K562 (cell line): Measurements from ENCODE around the gene SLC34A1. TPM values are rescaled to one million over a fixed set of nuclear protein-coding genes. Genes with fewer than 3 reads are reported as not detected.

Source experiments
- ARNT ChIP-seq, 2 experiments: fragments of 450-650 bp; IDR thresholded peaks; 2 replicates each; pipeline ENCODE4 v1.6.1; 2016; ENCODE audit warnings: mild to moderate bottlenecking in 1 of 2
- ELF4 ChIP-seq: fragments of 450-650 bp; formaldehyde crosslinking; IDR thresholded peaks from 2 replicates; pipeline ENCODE4 v1.4.0; 2022; ENCODE audit warnings: missing genetic modification characterization
- FOSL1 ChIP-seq: fragments of 200-800 bp; sonication (Bioruptor generic); conservative IDR thresholded peaks from 2 replicates; pipeline ENCODE4 v1.6.1; 2016; ENCODE audit warnings: missing genetic modification characterization, missing compliant biosample characterization
- GABPA ChIP-seq: fragments of 200-800 bp; sonication (Bioruptor generic); conservative IDR thresholded peaks from 2 replicates; pipeline ENCODE4 v1.6.1; 2016; ENCODE audit warnings: low read depth, missing genetic modification characterization, missing compliant biosample characterization
- GABPB1 ChIP-seq: sonication (generic); formaldehyde crosslinking; IDR thresholded peaks from 2 replicates; pipeline ENCODE4 v1.8.0; 2022; ENCODE audit warnings: mild to moderate bottlenecking, missing genetic modification reagents
- GTF2A2 ChIP-seq: IDR thresholded peaks from 2 replicates; pipeline ENCODE4 v1.6.1; 2016; ENCODE audit warnings: mild to moderate bottlenecking, missing genetic modification characterization, missing compliant biosample characterization
- PHF21A ChIP-seq: fragments of 450-650 bp; IDR thresholded peaks from 2 replicates; pipeline ENCODE4 v1.6.1; 2017; ENCODE audit warnings: low read depth, borderline replicate concordance
- POLR2A ChIP-seq: fragments of 450-650 bp; conservative IDR thresholded peaks from 2 replicates; pipeline ENCODE4 v1.6.1; 2016
- POLR2H ChIP-seq: IDR thresholded peaks from 2 replicates; pipeline ENCODE4 v1.6.1; 2016; ENCODE audit warnings: missing genetic modification characterization, low read depth, mild to moderate bottlenecking, control low read depth, missing compliant biosample characterization, moderate library complexity
- RFX7 ChIP-seq: fragments of 250-450 bp; sonication (Bioruptor Pico); IDR thresholded peaks from 2 replicates; pipeline ENCODE4 v1.5.1; 2021; ENCODE audit warnings: mild to moderate bottlenecking
- RNF2 ChIP-seq: sonication (generic); IDR thresholded peaks from 2 replicates; pipeline ENCODE4 v1.6.1; 2016
- SAFB2 ChIP-seq: fragments of 200-400 bp; formaldehyde crosslinking; IDR thresholded peaks from 2 replicates; pipeline ENCODE4 v1.6.1; 2018; ENCODE audit warnings: borderline replicate concordance, low read length, low read depth, moderate library complexity; ENCODE audit not compliant: severe bottlenecking
- SIN3A ChIP-seq, 2 experiments: fragments of 150-350 bp in 1 of 2; IDR thresholded peaks; 2 replicates each; pipeline ENCODE4 v1.6.1; 2011 to 2016; ENCODE audit warnings: borderline replicate concordance in 2 of 2, low read depth in 2 of 2, low read length in 2 of 2, mild to moderate bottlenecking in 2 of 2, moderate library complexity in 2 of 2; ENCODE audit not compliant: control insufficient read depth in 1 of 2
- TAF9B ChIP-seq: fragments of 450-650 bp; IDR thresholded peaks from 2 replicates; pipeline ENCODE4 v1.6.1; 2018; ENCODE audit warnings: mild to moderate bottlenecking; ENCODE audit not compliant: partially characterized antibody
- XRCC3 ChIP-seq: fragments of 450-650 bp; IDR thresholded peaks from 2 replicates; pipeline ENCODE4 v1.6.1; 2017; ENCODE audit warnings: mild to moderate bottlenecking, moderate library complexity
- ZNF77 ChIP-seq: fragments of 250-450 bp; sonication (Bioruptor Pico); IDR thresholded peaks from 2 replicates; pipeline ENCODE4 v1.5.0; 2020
- polyA plus RNA-seq, 8 experiments: library from polyadenylated mRNA; depleted of rRNA in 4 of 8; stranded (reverse) in 5 of 8; unstranded in 3 of 8; fragments of >200 nt; fragmentation: Nextera tagmentation in 2 of 8; fragmentation: Illumina TruSeq in 1 of 8; extraction: Ambion mirVana in 2 of 8; extraction: Trizol in 1 of 8; gene quantifications; 2 replicates each; pipeline versions ENCODE4 v1.2.1 to v1.2.3, GENCODE V29; 2011 to 2014; ENCODE audit warnings: inconsistent platforms in 1 of 8, missing spikeins in 1 of 8
- total RNA-seq, 7 experiments: library from RNA; depleted of rRNA in 6 of 7; stranded (reverse); fragments of >200 nt in 6 of 7; fragmentation: Illumina TruSeq in 2 of 7; extraction: Trizol in 2 of 7; gene quantifications; 2 replicates each; pipeline versions ENCODE4 v1.2.1 to v1.2.3, GENCODE V29; 2011 to 2021; ENCODE audit warnings: low replicate concordance in 1 of 7
- TF ChIP-seq, protein P1 (sequence below): fragments of 450-650 bp; IDR thresholded peaks from 2 replicates; pipeline ENCODE4 v1.6.1; 2014; ENCODE audit warnings: low read depth, mild to moderate bottlenecking, moderate library complexity, borderline replicate concordance
- TF ChIP-seq, protein P2 (sequence below): fragments of 250-450 bp; sonication (Bioruptor Pico); IDR thresholded peaks from 2 replicates; pipeline ENCODE4 v1.5.0; 2022; ENCODE audit warnings: mild to moderate bottlenecking
- TF ChIP-seq, protein P3 (sequence below): sonication (generic); formaldehyde crosslinking; IDR thresholded peaks from 2 replicates; pipeline ENCODE4 v1.8.1; 2023; ENCODE audit warnings: mild to moderate bottlenecking, missing genetic modification reagents
- TF ChIP-seq, protein P4 (sequence below): fragments of 150-350 bp; IDR thresholded peaks from 2 replicates; pipeline ENCODE4 v1.6.1; 2014; ENCODE audit warnings: low read depth, mild to moderate bottlenecking, low read length, borderline replicate concordance

SLC34A1 gene
- total and polyA plus RNA-seq, 9 of the 15 experiments (the other 6 are each of a cell fraction or from before 2014, with no cell fraction given), result not detected

DNA sequence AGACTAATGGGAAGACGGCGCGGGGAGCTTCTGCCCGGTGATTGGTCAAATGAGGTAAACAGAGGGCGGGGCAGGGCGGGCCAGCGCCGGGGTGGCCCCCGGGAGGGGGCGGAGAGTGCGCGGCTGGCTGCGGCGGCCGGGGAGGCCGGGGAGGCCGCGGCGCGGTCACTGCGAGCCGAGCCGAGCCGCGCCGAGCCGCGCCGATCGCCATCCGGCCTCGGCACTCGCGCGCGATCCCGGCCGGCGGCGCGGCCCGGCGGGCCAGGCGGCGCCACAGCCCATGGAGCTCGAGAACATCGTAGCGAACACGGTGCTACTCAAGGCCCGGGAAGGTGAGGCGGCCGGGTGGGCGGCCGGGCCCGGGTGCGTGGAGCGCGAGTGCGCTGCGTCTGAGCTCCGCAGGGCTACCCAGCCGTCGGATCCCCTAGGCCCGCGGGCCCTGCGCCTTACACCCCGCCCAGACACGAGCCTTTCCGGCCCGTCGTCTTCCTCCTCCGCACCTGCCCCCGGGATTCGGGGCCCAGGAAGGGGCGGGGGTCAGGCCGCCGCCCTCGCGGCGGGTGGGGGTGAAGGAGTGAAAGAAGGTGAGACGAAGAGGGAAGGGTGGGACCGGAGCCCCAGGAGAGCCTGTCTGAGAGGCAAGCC is 42.5 kb downstream of the SLC34A1 start, which contains the start of gene GRK6 (continued):
- TF ChIP-seq, protein P1, sequence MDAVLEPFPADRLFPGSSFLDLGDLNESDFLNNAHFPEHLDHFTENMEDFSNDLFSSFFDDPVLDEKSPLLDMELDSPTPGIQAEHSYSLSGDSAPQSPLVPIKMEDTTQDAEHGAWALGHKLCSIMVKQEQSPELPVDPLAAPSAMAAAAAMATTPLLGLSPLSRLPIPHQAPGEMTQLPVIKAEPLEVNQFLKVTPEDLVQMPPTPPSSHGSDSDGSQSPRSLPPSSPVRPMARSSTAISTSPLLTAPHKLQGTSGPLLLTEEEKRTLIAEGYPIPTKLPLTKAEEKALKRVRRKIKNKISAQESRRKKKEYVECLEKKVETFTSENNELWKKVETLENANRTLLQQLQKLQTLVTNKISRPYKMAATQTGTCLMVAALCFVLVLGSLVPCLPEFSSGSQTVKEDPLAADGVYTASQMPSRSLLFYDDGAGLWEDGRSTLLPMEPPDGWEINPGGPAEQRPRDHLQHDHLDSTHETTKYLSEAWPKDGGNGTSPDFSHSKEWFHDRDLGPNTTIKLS, result no peak
- TF ChIP-seq RNF2 (0 out of 2 replicates have a peak, but pooled peaks have one; percentile 23), GTF2A2 (tag) (no peak), POLR2H (tag) (no peak; the same call in 1 of the 2 replicates), XRCC3 (no peak), ELF4 (CRISPR knock-in tag) (no peak), POLR2A (no peak), PHF21A (no peak), SIN3A (IDR thresholded peaks at IDR 0.05; ENCODE audit: borderline replicate concordance in 2 of 2, control insufficient read depth in 1 of 2, low read depth in 2 of 2, low read length in 2 of 2) (0 out of 4 replicates have a peak, but pooled peaks of 1 of the 2 experiments have one; percentile 50), ARNT (IDR thresholded peaks at IDR 0.05) (no peak), GABPB1 (no peak), FOSL1 (tag) (0 out of 2 replicates have a peak, but pooled peaks have one; percentile 16), RFX7 (CRISPR knock-in tag) (no peak), SAFB2 (no peak), ZNF77 (no peak), TAF9B (no peak), GABPA (tag) (no peak; the same call in 1 of the 2 replicates)
- TF ChIP-seq, protein P2, sequence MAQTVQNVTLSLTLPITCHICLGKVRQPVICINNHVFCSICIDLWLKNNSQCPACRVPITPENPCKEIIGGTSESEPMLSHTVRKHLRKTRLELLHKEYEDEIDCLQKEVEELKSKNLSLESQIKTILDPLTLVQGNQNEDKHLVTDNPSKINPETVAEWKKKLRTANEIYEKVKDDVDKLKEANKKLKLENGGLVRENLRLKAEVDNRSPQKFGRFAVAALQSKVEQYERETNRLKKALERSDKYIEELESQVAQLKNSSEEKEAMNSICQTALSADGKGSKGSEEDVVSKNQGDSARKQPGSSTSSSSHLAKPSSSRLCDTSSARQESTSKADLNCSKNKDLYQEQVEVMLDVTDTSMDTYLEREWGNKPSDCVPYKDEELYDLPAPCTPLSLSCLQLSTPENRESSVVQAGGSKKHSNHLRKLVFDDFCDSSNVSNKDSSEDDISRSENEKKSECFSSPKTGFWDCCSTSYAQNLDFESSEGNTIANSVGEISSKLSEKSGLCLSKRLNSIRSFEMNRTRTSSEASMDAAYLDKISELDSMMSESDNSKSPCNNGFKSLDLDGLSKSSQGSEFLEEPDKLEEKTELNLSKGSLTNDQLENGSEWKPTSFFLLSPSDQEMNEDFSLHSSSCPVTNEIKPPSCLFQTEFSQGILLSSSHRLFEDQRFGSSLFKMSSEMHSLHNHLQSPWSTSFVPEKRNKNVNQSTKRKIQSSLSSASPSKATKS, result no peak
- TF ChIP-seq, protein P3, sequence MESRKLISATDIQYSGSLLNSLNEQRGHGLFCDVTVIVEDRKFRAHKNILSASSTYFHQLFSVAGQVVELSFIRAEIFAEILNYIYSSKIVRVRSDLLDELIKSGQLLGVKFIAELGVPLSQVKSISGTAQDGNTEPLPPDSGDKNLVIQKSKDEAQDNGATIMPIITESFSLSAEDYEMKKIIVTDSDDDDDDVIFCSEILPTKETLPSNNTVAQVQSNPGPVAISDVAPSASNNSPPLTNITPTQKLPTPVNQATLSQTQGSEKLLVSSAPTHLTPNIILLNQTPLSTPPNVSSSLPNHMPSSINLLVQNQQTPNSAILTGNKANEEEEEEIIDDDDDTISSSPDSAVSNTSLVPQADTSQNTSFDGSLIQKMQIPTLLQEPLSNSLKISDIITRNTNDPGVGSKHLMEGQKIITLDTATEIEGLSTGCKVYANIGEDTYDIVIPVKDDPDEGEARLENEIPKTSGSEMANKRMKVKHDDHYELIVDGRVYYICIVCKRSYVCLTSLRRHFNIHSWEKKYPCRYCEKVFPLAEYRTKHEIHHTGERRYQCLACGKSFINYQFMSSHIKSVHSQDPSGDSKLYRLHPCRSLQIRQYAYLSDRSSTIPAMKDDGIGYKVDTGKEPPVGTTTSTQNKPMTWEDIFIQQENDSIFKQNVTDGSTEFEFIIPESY, result peak; percentile 57; the same call in 1 of the 2 replicates
- TF ChIP-seq, protein P4, sequence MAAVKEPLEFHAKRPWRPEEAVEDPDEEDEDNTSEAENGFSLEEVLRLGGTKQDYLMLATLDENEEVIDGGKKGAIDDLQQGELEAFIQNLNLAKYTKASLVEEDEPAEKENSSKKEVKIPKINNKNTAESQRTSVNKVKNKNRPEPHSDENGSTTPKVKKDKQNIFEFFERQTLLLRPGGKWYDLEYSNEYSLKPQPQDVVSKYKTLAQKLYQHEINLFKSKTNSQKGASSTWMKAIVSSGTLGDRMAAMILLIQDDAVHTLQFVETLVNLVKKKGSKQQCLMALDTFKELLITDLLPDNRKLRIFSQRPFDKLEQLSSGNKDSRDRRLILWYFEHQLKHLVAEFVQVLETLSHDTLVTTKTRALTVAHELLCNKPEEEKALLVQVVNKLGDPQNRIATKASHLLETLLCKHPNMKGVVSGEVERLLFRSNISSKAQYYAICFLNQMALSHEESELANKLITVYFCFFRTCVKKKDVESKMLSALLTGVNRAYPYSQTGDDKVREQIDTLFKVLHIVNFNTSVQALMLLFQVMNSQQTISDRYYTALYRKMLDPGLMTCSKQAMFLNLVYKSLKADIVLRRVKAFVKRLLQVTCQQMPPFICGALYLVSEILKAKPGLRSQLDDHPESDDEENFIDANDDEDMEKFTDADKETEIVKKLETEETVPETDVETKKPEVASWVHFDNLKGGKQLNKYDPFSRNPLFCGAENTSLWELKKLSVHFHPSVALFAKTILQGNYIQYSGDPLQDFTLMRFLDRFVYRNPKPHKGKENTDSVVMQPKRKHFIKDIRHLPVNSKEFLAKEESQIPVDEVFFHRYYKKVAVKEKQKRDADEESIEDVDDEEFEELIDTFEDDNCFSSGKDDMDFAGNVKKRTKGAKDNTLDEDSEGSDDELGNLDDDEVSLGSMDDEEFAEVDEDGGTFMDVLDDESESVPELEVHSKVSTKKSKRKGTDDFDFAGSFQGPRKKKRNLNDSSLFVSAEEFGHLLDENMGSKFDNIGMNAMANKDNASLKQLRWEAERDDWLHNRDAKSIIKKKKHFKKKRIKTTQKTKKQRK, result no peak
